GM19193 (cell line): ENCODE measurements around the gene BIN2.

Experiments used
- POLR2A ChIP-seq: IDR thresholded peaks from 4 replicates; pipeline ENCODE4 v1.6.1; 2011; ENCODE audit not compliant: insufficient read depth, insufficient read length; ENCODE audit errors: extremely low read depth

The BIN2 gene

GRCh38 chr12:51281202-51281924, 42.6 kb downstream of the BIN2 start:
- TF ChIP-seq POLR2A, result no peak

DNA sequence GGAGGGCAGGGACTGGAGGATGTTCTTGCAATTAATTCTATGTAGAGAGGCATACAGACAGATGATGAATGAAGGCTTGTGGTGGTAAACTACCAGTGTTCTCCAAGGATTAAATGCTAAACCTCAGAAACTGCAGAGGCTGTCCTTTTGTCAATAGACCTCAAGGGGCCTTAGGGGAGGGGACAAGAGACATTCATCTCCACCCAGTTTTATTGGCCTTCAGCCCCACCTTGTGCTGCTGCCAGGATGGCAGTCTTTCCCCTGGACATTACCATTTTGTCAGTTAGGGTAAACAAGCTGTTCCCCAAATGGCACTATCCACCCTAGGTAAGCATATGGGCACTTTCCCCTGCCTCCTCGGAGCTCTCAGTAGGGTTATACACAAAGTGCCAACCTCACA, 48.9 kb downstream of the BIN2 start:
- TF ChIP-seq POLR2A, result no peak

GRCh38 chr12:51270951-51271518, 52.9 kb downstream of the BIN2 start:
- TF ChIP-seq POLR2A, result no peak

GRCh38 chr12:51270067-51270950, 53.7 kb downstream of the BIN2 start, which contains the start of gene SMAGP:
TSS of gene SMAGP (minus strand) at chr12:51270415. CDS start at chr12:51269278, 1,137 bp downstream.
- TF ChIP-seq POLR2A, result no peak

- no peak for TF ChIP-seq POLR2A
Measured at GRCh38 chr12:51269174-51270066, 54.6 kb downstream of the BIN2 start.

DNA sequence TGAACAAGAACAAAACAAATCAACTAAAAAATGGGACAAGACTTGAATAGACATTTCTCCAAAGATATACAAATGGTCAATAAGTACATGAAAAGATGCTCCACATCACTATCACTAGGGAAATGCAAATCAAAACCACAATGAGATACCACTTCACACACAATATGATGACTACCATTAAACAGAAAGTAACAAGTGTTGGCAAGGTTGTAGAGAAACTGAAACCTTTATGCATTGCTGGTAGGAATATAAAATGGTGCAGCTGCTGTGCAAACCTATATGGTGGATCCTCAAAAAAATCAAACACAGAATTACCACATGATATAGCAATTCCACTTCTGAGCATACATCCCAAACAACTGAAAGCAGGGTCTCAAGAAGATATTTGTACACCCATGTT, 59.0 kb downstream of the BIN2 start:
- TF ChIP-seq POLR2A, result no peak

- TF ChIP-seq POLR2A, result no peak
Measured at GRCh38 chr12:51264297-51264696, 59.7 kb downstream of the BIN2 start.

GRCh38 chr12:51263341-51263740, 60.6 kb downstream of the BIN2 start:
- TF ChIP-seq POLR2A, result no peak

DNA sequence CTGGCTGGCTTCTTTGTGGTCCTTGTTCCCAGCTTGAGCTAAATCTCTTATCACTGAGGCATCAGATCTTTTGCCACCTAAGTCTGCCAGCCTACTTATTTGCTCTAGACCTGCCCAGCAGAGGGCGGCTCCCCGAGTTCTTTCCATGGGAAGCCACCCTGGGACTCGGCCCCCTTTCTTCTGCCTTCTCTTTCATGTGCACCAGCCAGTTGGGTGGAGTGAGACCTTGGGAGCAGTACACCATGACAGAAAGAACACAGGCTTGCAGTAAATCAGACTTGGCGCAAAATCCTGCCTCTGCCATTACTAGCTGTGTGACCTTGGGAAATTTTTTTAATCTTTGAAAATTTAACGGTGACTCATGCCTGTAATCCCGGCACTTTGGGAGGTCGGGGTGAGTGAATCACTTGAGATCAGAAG, 61.2 kb downstream of the BIN2 start:
- TF ChIP-seq POLR2A, result no peak

GRCh38 chr12:51254536-51254935, 69.4 kb downstream of the BIN2 start:
- TF ChIP-seq POLR2A, result no peak

DNA sequence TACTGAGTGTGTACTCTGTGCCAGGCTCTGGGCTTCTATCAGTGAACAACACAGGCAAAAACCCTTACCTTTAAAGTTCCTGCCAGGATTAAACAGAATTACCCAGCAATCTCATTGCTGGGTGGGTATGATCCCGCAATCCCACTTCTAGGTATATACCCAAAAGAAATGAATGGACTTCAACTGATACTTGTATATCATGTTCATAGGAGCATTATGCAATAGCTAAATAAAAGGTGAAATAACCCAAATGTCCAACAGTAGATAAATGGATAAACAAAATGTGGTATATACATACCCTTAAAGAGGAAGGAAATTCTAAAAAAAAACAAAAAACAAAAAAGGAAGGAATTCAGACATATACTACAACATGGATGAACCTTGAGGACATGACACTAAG, 70.7 kb downstream of the BIN2 start:
- TF ChIP-seq POLR2A, result no peak

- no peak for TF ChIP-seq POLR2A
Measured at GRCh38 chr12:51247523-51248206, 76.3 kb downstream of the BIN2 start.

DNA sequence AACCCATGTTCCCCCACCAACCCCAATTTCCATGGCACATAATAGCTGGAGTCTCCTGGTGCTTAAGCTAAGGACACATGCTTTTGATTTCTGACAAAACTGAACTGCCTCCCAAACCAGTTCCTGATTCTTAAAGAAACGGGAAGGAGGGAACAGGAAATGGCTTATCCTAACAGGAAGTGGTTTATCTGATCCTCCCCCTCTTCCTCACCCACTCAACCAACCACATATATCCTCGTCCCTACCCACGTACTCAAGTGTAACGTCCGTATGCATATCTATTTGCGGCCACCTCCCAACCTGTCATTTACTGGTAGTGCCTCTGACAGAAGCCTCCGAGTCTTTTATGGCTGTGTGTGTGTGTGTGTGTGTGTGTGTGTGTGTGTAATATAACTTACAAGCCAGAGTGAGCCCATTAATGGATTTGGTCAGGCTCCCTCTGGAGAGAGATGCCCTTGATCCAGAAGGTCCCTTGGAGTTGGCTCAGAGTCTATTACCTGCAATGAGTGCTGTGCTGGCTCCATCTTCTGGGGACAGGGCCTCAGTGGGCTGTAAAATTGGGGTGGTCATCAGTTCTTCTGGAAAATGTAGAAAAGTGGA, 77.6 kb downstream of the BIN2 start:
- no peak for TF ChIP-seq POLR2A
